GM12878 (cell line): ENCODE results near the gene SYNCRIP. TPM values are rescaled to one million over a fixed set of nuclear protein-coding genes. Genes with fewer than 3 reads are reported as not detected.

Source experiments
- ATAC-seq: fragments of 200-7000 bp; cut with Tn5 transposase; 3 replicates; pipeline ENCODE4 v1.9.1; 2020; ENCODE audit warnings: mild to moderate bottlenecking, moderate library complexity
- BruUV-seq: library from RNA; stranded (reverse); fragments of 400-500 nt; replicated peaks from 2 replicates; lab custom pipeline; 2021; lab: Mats Ljungman, UMichigan
- CTCF ChIA-PET: fragments of 300-600 bp; sonication (Branson Sonifier 250); formaldehyde crosslinking; extraction: SDS; loops from one replicate; lab custom pipeline; 2021; ENCODE audit warnings: inconsistent platforms; lab: Yijun Ruan, JAX
- POLR2A ChIA-PET: fragments of 350-600 bp; formaldehyde crosslinking; extraction: SDS; loops from one replicate; lab custom pipeline; 2021; ENCODE audit warnings: inconsistent platforms; lab: Charles Lee
- RAD21 ChIA-PET: fragments of 300-600 bp; sonication (Branson Sonifier 250); formaldehyde crosslinking; loops from one replicate; lab custom pipeline; 2023; ENCODE audit warnings: antibody characterized with exemption; ENCODE audit not compliant: unreplicated experiment; lab: Charles Lee
- SMC1A ChIA-PET: fragments of 300-600 bp; sonication (Branson Sonifier 250); formaldehyde crosslinking; loops from one replicate; lab custom pipeline; 2023; ENCODE audit not compliant: unreplicated experiment, uncharacterized antibody; lab: Charles Lee
- DNase-seq: peaks from one replicate; pipeline ENCODE4 v3.0.0-alpha.2; 2011; ENCODE audit warnings: low read depth, low spot score
- FAIRE-seq: peaks from 3 replicates; lab custom pipeline; 2011; peaks lifted over from hg19 to GRCh38; lab: Jason Lieb, UNC
- H2AFZ ChIP-seq: 2 replicates; pipeline ENCODE4 v1.6.0; 2011; ENCODE audit warnings: low read depth, low read length, control low read depth; ENCODE audit not compliant: control insufficient read depth
- H3K27ac ChIP-seq: 2 replicates; pipeline ENCODE4 v1.5.1; 2011; ENCODE audit warnings: control low read depth; ENCODE audit not compliant: control insufficient read depth, insufficient read depth
- H3K27me3 ChIP-seq, 2 experiments: replicated peaks in 1 of 2; 2 replicates each; pipeline versions ENCODE4 v1.6.0 to v1.6.1; 2011; ENCODE audit warnings: low read length in 1 of 2; ENCODE audit not compliant: control insufficient read depth in 2 of 2, insufficient read depth in 2 of 2
- H3K36me3 ChIP-seq, 2 experiments: 2 replicates each; pipeline ENCODE4 v1.5.1; 2011; ENCODE audit warnings: low read length in 1 of 2; ENCODE audit not compliant: control insufficient read depth in 2 of 2, insufficient read depth in 2 of 2
- H3K4me1 ChIP-seq: 2 replicates; pipeline ENCODE4 v1.6.1; 2011; ENCODE audit warnings: mild to moderate bottlenecking, low read length, moderate library complexity, mixed read lengths; ENCODE audit not compliant: control insufficient read depth, insufficient read depth
- H3K4me2 ChIP-seq: 2 replicates; pipeline ENCODE4 v1.6.0; 2011; ENCODE audit warnings: control low read depth; ENCODE audit not compliant: control insufficient read depth, insufficient read depth
- H3K4me3 ChIP-seq: fragments of 200-600 bp; sonication (generic); 2 replicates; pipeline ENCODE4 v1.5.1; 2016
- H3K79me2 ChIP-seq: 2 replicates; pipeline ENCODE4 v1.6.0; 2011; ENCODE audit warnings: low read length; ENCODE audit not compliant: control insufficient read depth, insufficient read depth
- H3K9ac ChIP-seq: 2 replicates; pipeline ENCODE4 v1.8.0; 2011; ENCODE audit warnings: low read length, control low read depth, mixed read lengths; ENCODE audit not compliant: control insufficient read depth, insufficient read depth
- H3K9me3 ChIP-seq: replicated peaks from 3 replicates; pipeline ENCODE4 v1.5.1; 2011; ENCODE audit warnings: mild to moderate bottlenecking, low read length; ENCODE audit not compliant: control insufficient read depth, insufficient read depth
- H4K20me1 ChIP-seq: 2 replicates; pipeline ENCODE4 v1.6.0; 2011; ENCODE audit not compliant: control insufficient read depth, insufficient read depth
- CEBPB ChIP-seq, 2 experiments: fragments of 150-350 bp in 1 of 2; IDR thresholded peaks; 2 replicates each; pipeline ENCODE4 v1.6.1; 2012 to 2014; ENCODE audit warnings: low read depth in 2 of 2, low read length in 2 of 2, borderline replicate concordance in 1 of 2, inconsistent platforms in 1 of 2
- CREB1 ChIP-seq: IDR thresholded peaks from 2 replicates; pipeline ENCODE4 v1.6.1; 2012; ENCODE audit warnings: low read depth, mild to moderate bottlenecking, inconsistent platforms
- EP300 ChIP-seq, 2 experiments: fragments of 150-350 bp in 1 of 2; IDR thresholded peaks; 2 replicates each; pipeline ENCODE4 v1.6.1; 2011 to 2012; ENCODE audit warnings: low read depth in 2 of 2, low read length in 2 of 2, borderline replicate concordance in 1 of 2, improper control_type of control experiment in 1 of 2, inconsistent platforms in 1 of 2; ENCODE audit not compliant: control insufficient read depth in 1 of 2
- EZH2 ChIP-seq: IDR thresholded peaks from 2 replicates; pipeline ENCODE4 v1.6.1; 2012; ENCODE audit warnings: low read depth, mild to moderate bottlenecking, control low read depth, inconsistent platforms, low read length, borderline replicate concordance; ENCODE audit not compliant: control insufficient read depth
- RAD51 ChIP-seq: fragments of 450-650 bp; IDR thresholded peaks from 2 replicates; pipeline ENCODE4 v1.6.1; 2016; ENCODE audit warnings: moderate library complexity, mild to moderate bottlenecking, inconsistent platforms
- RFX5 ChIP-seq: IDR thresholded peaks from 2 replicates; pipeline ENCODE4 v1.6.1; 2011; ENCODE audit warnings: low read depth, low read length, improper control_type of control experiment
- ZNF687 ChIP-seq: fragments of 450-650 bp; IDR thresholded peaks from 2 replicates; pipeline ENCODE4 v1.6.1; 2017; ENCODE audit warnings: mild to moderate bottlenecking, moderate library complexity
- WGBS: methylation state at CpG from one replicate; pipeline ENCODE4 v1.1.6; 2016; ENCODE audit warnings: low lambda C conversion rate; ENCODE audit not compliant: insufficient replicate concordance, insufficient coverage; ENCODE audit errors: missing lambda C conversion rate; 5-methylcytosine and 5-hydroxymethylcytosine counted together
- in situ Hi-C: fragments of 300-500 bp; cut with MboI; formaldehyde crosslinking; loops from 9 replicates; pipeline ENCODE4 v1.14.3; 2018; ENCODE audit warnings: mixed read lengths
- intact Hi-C: fragments of 100-400 bp; cut with micrococcal nuclease; formaldehyde crosslinking; loops from one replicate; pipeline ENCODE4 v1.14.2; 2022; ENCODE audit not compliant: unreplicated experiment
- polyA plus RNA-seq, 11 experiments: library from polyadenylated mRNA; depleted of rRNA in 4 of 11; unstranded in 6 of 11; stranded (reverse) in 5 of 11; fragments of >200 nt; fragmentation: Nextera tagmentation in 4 of 11; fragmentation: Illumina TruSeq in 1 of 11; extraction: Ambion mirVana in 4 of 11; extraction: Trizol in 1 of 11; gene quantifications; 1 replicate in 1 of 11; 2 replicates in 10 of 11; pipeline versions ENCODE4 v1.2.1 to v1.2.3, GENCODE V29; 2011 to 2016; ENCODE audit warnings: inconsistent platforms in 2 of 11, missing spikeins in 2 of 11, low read depth in 1 of 11
- total RNA-seq, 4 experiments: library from RNA; depleted of rRNA in 3 of 4; stranded (reverse); fragments of >200 nt in 3 of 4; fragmentation: Illumina TruSeq in 1 of 4; extraction: Trizol in 1 of 4; gene quantifications; 2 replicates each; pipeline versions ENCODE4 v1.2.1 to v1.2.3, GENCODE V29; 2013 to 2021
- TF ChIP-seq, protein P1 (sequence below): fragments of 450-650 bp; IDR thresholded peaks from 2 replicates; pipeline ENCODE4 v1.6.1; 2017; ENCODE audit warnings: mild to moderate bottlenecking, low read depth, inconsistent platforms; ENCODE audit not compliant: poor library complexity, severe bottlenecking
- TF ChIP-seq, protein P2 (sequence below): fragments of 450-650 bp; formaldehyde crosslinking; IDR thresholded peaks from 2 replicates; pipeline ENCODE4 v1.5.0; 2022; ENCODE audit warnings: mild to moderate bottlenecking, missing genetic modification characterization

SYNCRIP gene
- total and polyA plus RNA-seq, 10 of the 15 experiments (the other 5 are each of a cell fraction or from before 2014, with no cell fraction given), result 28.4 to 255 (median 131) TPM

GRCh38 chr6:85650606-85651005, 7.9 kb upstream of the SYNCRIP start:
- H3K4me3 ChIP-seq, result no peak overlapping the region
- no peaks in the 10 kb centered on the region for H3K79me2 ChIP-seq
- POLR2A ChIA-PET, result interaction anchor here (1.0 kb wide), 1 partner anchor 21 kb away, joined by 3 read pairs; no protein-coding TSS in a partner anchor
- no peak overlapping the region for H2AFZ ChIP-seq
- intact Hi-C loops (no loop called here), in situ Hi-C loops (no loop called here)
- no peak overlapping the region for H3K4me2 ChIP-seq
- H3K9ac ChIP-seq, result no peak overlapping the region
- no TSS peak for BruUV-seq
- WGBS, result 89% methylated on average over 1 of the region's 1 CpG
- H3K27ac ChIP-seq, result no peak overlapping the region
- SMC1A ChIA-PET, result no interaction called here
- FAIRE-seq (no peak), DNase-seq (no peak), ATAC-seq (no peak)
- RAD21 ChIA-PET, result no interaction called here
- CTCF ChIA-PET, result interaction anchor here (1.0 kb wide), 1 partner anchor 114 kb away, joined by 3 read pairs; no protein-coding TSS in a partner anchor
- no peaks in the 10 kb centered on the region for H3K36me3 ChIP-seq
- no peaks in the 10 kb centered on the region for H3K27me3 ChIP-seq
- H4K20me1 ChIP-seq, result no peaks in the 10 kb centered on the region
- H3K4me1 ChIP-seq, result no peaks in the 10 kb centered on the region
- H3K9me3 ChIP-seq, result peaks cover 1% of the 10 kb centered on the region; the same call in 2 of the 3 replicates
- TF ChIP-seq EP300 (IDR thresholded peaks at IDR 0.05; ENCODE audit: borderline replicate concordance in 1 of 2, control insufficient read depth in 1 of 2, low read depth in 2 of 2, low read length in 2 of 2) (no peak), CEBPB (IDR thresholded peaks at IDR 0.05; ENCODE audit: borderline replicate concordance in 1 of 2, low read depth in 2 of 2, low read length in 2 of 2) (no peak), RAD51 (no peak), RFX5 (no peak), CREB1 (no peak), ZNF687 (no peak), EZH2 (no peak)
- TF ChIP-seq, protein P1, sequence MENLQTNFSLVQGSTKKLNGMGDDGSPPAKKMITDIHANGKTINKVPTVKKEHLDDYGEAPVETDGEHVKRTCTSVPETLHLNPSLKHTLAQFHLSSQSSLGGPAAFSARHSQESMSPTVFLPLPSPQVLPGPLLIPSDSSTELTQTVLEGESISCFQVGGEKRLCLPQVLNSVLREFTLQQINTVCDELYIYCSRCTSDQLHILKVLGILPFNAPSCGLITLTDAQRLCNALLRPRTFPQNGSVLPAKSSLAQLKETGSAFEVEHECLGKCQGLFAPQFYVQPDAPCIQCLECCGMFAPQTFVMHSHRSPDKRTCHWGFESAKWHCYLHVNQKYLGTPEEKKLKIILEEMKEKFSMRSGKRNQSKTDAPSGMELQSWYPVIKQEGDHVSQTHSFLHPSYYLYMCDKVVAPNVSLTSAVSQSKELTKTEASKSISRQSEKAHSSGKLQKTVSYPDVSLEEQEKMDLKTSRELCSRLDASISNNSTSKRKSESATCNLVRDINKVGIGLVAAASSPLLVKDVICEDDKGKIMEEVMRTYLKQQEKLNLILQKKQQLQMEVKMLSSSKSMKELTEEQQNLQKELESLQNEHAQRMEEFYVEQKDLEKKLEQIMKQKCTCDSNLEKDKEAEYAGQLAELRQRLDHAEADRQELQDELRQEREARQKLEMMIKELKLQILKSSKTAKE, result no peak
- TF ChIP-seq, protein P2, sequence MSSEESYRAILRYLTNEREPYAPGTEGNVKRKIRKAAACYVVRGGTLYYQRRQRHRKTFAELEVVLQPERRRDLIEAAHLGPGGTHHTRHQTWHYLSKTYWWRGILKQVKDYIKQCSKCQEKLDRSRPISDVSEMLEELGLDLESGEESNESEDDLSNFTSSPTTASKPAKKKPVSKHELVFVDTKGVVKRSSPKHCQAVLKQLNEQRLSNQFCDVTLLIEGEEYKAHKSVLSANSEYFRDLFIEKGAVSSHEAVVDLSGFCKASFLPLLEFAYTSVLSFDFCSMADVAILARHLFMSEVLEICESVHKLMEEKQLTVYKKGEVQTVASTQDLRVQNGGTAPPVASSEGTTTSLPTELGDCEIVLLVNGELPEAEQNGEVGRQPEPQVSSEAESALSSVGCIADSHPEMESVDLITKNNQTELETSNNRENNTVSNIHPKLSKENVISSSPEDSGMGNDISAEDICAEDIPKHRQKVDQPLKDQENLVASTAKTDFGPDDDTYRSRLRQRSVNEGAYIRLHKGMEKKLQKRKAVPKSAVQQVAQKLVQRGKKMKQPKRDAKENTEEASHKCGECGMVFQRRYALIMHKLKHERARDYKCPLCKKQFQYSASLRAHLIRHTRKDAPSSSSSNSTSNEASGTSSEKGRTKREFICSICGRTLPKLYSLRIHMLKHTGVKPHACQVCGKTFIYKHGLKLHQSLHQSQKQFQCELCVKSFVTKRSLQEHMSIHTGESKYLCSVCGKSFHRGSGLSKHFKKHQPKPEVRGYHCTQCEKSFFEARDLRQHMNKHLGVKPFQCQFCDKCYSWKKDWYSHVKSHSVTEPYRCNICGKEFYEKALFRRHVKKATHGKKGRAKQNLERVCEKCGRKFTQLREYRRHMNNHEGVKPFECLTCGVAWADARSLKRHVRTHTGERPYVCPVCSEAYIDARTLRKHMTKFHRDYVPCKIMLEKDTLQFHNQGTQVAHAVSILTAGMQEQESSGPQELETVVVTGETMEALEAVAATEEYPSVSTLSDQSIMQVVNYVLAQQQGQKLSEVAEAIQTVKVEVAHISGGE (CRISPR knock-in tag), result no peak
